Activated CD4-positive, alpha-beta T cell treated with anti-CD3 and anti-CD28 coated beads, Interleukin-2, Interleukin-6, amounts not matched to agents 100 ng/mL and 50 ng/mL, durations not matched to agents 16 hours and 8 hours (primary cell): ENCODE measurements around the gene KCTD7.
A peak's percentile ranks its signal among the peaks of the same experiment; 100 is the strongest.
"Not testable (repeated sequence)": the region's sequence is repeated elsewhere in the genome, so short reads cannot be mapped to it uniquely, and the experiment has no call there.

Source experiments
- DNase-seq: peaks from one replicate; pipeline ENCODE4 v3.0.0-alpha.2; 2020

The KCTD7 gene

DNA sequence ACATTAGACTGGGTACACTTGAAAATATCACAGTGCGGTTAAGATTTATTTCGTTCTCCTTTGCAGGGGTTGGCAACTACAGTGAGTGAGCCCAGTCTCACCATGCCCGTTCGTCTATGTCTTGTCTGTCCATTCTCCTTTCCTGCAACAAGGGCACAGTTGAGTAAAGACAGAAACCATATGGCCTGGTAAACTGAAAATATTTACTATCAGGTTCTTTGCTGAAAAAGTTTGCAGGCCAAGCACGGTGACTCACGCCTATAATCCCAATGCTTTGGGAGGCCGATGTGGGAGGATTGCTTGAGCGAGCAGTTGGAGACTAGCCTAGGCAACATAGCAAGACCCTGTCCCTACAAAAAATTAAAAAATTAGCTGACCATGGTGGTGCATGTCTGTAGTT, 11.4 kb upstream of the KCTD7 start:
- DNase-seq = no peak

GRCh38 chr7:66619341-66619948, 9.2 kb upstream of the KCTD7 start:
- not testable (repeated sequence) for DNase-seq

DNA sequence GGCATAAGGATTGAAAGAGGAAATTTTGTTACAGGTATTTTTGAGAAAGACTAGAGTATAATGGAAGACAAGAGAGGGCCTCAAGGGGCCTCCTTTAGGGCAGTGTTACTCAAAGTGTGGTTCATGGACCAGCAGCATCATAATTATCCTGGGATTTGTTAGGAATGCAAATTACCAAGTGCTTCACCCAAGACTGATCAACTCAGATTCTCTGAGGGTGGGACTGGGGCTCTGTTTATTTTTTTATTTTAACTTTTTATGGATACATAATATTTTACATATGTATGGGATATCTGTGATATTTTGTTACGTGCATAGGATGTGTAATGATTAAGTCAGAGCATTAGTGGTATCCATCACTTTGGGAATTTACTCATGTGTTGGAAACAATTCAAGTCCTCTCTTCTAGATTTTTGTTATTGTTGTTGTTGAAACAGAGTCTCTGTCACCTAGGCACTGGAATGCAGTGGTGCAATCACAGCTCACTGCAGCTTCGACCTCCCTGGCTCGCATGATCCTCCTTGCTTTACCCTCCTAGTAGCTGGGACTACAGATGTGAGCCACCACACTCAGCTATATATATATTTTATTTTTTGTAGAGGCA, 2.2 kb upstream of the KCTD7 start:
- no peak for DNase-seq

GRCh38 chr7:66627151-66627681, 1.5 kb upstream of the KCTD7 start:
- peak; percentile 19 for DNase-seq

- no peak for DNase-seq
These were observed 760 bp upstream of the KCTD7 start for GRCh38 chr7:66627881-66628360.

DNA sequence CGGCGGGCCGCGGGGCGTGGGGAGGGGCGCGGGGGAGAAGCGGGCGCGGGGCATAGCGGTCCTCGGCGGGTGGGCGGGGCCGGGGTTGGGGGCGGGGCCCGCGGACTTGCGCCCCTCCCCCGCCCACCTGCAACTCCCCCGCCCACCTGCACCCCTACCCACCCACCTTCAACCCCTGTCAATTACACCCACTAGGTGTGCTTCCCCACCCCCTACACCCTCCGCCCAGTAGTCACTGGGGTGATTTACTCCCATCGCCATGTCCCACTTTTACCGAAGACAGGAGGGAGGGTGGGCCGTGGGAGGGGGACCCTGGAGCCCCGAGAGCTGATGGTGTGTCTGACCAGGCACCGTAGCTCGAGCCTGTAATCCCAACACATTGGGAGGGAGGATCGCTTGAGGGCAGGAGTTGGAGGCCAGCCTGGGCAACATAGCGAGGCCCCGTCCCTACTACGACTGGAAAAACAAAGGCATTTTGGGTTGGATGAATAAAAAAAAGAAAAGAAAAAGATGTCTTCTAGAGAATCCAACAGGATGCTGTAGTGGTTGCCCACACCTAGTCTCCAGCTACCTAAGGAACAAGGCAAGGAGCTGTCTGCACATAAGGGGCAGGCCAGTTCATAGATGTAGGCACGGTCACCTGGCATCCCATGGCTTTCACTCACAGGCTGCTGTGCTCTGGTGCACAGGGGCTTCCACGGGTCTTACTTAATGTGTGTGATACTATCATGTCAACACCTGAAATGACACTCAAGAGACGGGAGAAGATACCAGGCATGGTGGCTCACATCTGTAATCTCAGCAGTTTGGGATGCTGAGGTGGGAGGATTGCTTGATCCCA, 761 bp downstream of the KCTD7 start:
- DNase-seq = no peak

GRCh38 chr7:66630531-66630930, 1.9 kb downstream of the KCTD7 start:
- DNase-seq = peak; percentile 12

GRCh38 chr7:66631471-66631870, 2.8 kb downstream of the KCTD7 start:
- peak; percentile 40 for DNase-seq

GRCh38 chr7:66634816-66635215, 6.1 kb downstream of the KCTD7 start:
- no peak for DNase-seq

DNA sequence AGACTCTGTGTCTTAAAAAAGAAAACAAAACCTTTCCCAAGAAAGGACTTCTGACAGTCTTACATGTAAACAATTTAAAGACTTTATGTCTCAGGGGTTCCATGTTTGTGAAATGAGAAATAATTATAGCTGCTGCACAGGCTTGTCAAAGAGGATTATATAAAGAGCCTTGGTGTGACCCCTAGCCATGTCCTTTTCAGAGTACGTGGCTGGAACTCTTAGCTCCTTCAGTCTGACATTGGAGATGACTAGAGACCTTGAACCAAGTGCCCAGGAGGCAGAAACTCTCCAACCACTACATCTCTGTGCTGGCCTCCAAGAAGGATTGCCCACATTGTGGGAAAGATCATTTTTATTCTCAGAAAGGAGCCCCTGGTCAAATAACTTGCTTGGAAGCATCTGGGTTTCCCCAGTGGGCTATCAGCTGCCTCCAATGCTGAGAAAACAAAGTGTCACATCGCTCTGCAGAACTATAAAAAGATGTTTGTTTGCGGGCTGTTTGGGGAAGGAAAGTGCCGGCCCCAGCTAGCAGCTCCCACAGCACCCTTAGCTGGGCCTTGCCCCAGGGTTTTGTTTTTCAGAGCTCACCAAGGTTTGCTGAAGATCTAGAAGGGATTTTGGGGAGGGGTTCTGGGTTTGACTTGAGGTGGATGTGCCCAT, 6.8 kb downstream of the KCTD7 start:
- DNase-seq = not testable (repeated sequence)

DNA sequence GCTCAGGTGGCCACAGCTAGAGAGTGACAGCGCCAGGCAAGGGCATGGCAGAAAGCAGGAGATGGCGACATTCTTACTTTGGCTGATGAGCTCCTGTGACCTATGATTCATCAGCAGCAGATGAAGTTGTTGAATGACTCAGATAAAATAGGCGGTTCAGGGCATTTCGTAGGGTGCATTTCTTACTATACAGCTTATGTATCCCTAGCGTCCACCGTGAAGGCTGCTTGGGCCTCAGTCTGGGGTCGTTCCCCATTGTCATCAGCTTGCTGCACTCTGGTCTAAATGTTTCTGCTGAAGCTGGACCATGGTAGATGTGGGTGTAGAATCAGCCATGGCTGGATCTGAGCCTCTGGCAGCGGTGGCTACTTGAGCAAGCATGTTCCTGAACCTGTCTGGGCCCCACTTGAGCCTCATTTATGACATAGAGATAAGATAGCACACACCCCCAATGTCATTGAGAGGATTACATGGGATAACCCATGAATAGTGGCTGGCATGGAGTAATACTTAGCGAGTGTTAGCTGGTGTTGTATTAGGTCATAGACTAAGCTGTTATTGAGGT, 7.4 kb downstream of the KCTD7 start:
- peak; percentile 69 for DNase-seq

DNA sequence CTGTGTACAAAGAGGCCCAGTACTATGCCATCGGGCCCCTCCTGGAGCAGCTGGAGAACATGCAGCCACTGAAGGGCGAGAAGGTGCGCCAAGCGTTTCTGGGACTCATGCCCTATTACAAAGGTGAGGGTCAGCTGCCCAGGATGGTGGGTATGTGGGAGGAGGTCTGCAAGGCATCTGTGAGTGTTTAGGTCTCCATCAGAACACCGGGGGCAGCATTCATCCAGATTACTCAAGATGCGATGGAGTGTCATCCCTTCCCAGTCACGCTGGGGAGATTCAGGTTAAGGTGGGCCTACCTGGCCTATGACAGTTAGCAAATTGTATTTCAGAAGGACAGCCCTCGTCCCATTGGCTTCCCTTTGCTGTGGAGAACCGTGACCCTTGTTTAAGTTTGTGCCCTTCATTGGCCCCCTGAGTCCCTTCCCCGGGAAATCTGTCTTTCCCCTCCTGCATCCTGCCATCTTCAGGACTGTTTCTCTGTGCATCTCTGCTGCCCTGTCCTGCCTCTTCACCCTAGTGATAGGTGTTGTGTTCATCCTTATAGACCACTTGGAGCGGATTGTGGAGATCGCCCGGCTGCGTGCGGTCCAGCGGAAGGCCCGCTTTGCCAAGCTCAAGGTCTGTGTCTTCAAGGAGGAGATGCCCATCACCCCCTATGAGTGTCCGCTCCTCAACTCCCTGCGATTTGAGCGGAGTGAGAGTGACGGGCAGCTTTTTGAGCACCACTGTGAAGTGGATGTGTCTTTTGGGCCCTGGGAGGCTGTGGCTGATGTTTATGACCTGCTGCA, 9.8 kb downstream of the KCTD7 start:
- DNase-seq = no peak

DNA sequence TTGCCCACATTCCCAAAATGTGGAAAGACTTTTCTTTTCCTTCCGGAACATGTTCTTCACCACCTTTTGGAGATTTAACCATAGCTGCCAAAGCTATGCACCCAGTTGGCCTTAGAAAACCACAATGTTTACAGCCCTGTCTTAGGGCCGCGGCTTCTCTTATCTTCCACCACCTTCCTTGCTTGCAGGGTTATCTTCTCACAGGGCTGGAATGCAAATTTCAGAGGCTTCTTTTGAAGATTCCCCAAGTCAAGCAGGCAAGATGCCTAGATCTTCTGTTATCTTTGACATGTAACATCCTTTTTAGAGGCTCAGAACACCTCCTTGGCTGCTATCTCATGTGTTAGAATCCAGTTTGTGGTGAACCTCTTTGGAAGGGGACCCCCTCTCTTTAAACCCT, 11.1 kb downstream of the KCTD7 start:
- DNase-seq = no peak

DNA sequence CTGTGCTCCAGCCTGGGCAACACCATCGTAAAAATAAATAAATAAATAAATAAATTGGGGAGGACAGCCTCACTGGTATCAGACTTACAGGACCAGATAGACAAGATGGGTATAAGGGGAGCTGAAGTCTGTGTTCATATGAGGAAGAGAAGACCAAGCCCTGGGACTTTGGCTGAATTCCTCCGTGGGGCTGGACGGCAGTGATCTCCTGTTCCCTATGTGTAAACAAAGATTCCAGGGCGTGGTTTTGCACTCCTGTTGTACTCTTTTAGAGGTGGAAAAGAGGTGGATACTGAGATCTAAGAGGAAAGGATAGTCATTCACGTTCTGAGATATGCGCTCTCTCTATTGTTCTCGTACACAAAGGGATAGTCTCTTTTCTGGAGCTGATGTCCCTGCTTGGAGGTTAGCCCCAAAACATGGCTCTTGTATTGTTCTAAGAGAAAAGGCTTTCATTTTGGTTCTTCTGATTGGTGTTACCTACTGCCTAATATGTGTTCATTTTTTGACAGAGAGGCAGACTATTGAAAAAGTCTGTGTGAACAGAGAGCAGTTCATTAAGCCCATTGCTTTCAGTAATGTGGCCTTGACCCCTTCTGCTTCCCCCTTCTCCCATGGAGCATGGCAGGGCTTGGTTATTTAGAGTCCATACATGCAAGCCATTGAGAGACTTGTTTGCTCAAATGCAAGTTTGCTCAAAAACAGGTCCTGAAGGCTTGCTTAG, 12.3 kb downstream of the KCTD7 start:
- no peak for DNase-seq

GRCh38 chr7:66641526-66641871, 12.8 kb downstream of the KCTD7 start:
- DNase-seq = no peak

DNA sequence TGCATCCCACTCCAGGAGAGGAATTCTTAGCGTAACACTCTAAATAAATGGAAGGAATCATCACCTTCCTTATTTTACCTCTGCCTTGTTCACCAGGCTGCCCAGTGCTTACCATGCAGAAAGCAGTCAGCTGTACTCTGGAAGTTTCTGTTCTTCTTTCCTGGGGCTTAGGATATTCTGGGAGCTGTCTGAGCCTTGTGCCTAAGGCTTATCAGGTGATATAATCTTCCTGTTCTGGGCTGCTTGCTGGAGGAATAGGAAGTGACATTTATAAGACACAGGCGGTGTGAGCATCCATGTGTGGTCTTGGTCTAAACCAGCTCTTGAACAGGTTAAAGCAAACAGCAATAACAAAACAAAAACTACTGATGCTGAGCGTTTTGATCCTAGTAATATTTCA, 13.5 kb downstream of the KCTD7 start:
- no peak for DNase-seq

GRCh38 chr7:66642932-66643331, 14.3 kb downstream of the KCTD7 start:
- DNase-seq = no peak

DNA sequence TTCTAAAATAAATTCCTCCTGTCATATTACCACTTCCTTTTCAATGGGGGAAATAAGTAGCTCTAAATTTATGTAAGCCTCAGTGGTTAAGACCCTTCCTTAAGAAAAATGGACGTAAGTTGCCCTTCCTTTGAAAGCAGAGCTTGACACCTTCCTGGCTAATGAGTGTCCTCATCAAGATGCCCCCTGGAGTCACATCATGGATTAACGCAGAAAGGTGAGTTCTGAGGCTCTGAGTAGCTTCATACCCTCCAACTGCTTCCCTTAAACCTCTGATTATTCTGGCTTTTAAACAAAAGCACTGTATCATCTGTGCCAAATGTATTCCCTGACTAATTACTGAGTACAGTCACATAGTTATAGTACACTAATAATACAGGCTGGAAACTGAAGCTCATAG, 14.7 kb downstream of the KCTD7 start:
- no peak for DNase-seq

DNA sequence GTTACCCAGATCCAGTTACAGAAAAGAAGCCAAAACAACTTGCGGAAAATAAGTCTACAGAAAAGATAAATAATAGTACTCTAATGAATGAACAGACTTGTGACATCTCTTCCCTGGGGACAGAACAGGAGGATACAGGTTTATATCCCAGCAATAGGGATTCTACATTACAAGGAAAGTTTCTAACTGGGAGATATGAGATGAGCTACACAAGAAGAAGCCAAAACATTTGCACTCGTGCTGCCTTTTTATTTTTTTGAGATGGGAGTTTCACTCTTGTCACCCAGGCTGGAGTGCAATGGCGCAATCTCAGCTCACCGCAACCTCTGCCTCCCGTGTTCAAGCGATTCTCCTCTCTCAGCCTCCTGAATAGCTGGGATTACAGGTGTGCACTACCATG, 22.3 kb downstream of the KCTD7 start:
- DNase-seq = not testable (repeated sequence)

- DNase-seq = not testable (repeated sequence)
These were observed 25.1 kb downstream of the KCTD7 start for GRCh38 chr7:66653719-66654274.
